GM21390 (cell line): ENCODE data around the gene KIAA0586.
"Not testable (repeated sequence)": the region's sequence is repeated elsewhere in the genome, so short reads cannot be mapped to it uniquely, and the experiment has no call there.

Experiments
- ATAC-seq: cut with Tn5 transposase; IDR thresholded peaks from one replicate; pipeline ENCODE4 v1.9.1; 2021; ENCODE audit not compliant: unreplicated experiment

The KIAA0586 gene

GRCh38 chr14:58427281-58428117 lies at the start of gene KIAA0586, which contains the start of gene TIMM9:
Gene KIAA0586, plus strand, starts transcription at chr14:58427719. Its CDS starts 546 bp downstream, at chr14:58428265.
Gene TIMM9, minus strand, starts transcription at chr14:58427531. Its CDS starts 15,586 bp downstream, at chr14:58411945.
- ATAC-seq: peak; percentile 87

- no peak for ATAC-seq
Observed at GRCh38 chr14:58390830-58391229, 36.7 kb upstream of the KIAA0586 start.

- no peak for ATAC-seq
Observed at GRCh38 chr14:58395562-58395811, 32.0 kb upstream of the KIAA0586 start.

GRCh38 chr14:58395812-58396788 lies 31.4 kb upstream of the KIAA0586 start, which contains the start of gene TOMM20L:
Gene TOMM20L, plus strand, starts transcription at chr14:58395930. Its CDS starts 28 bp downstream, at chr14:58395958.
- peak; percentile 95 for ATAC-seq

- ATAC-seq: no peak
Observed at GRCh38 chr14:58397156-58397555, 30.4 kb upstream of the KIAA0586 start.

- no peak for ATAC-seq
Observed at GRCh38 chr14:58398495-58398894, 29.0 kb upstream of the KIAA0586 start.

GRCh38 chr14:58398895-58399294 lies 28.6 kb upstream of the KIAA0586 start:
- ATAC-seq: no peak

GRCh38 chr14:58401587-58401986 lies 25.9 kb upstream of the KIAA0586 start:
- no peak for ATAC-seq

GRCh38 chr14:58408681-58409215 lies 18.8 kb upstream of the KIAA0586 start:
- ATAC-seq: no peak

GRCh38 chr14:58414845-58415244 lies 12.7 kb upstream of the KIAA0586 start:
- no peak for ATAC-seq

- no peak for ATAC-seq
Observed at GRCh38 chr14:58415636-58416547, 11.6 kb upstream of the KIAA0586 start.

- ATAC-seq: not testable (repeated sequence)
Observed at GRCh38 chr14:58416934-58417333, 10.6 kb upstream of the KIAA0586 start.

GRCh38 chr14:58426670-58427280 lies 744 bp upstream of the KIAA0586 start:
- ATAC-seq: peak; percentile 35

GRCh38 chr14:58428118-58428683 lies 682 bp downstream of the KIAA0586 start:
- ATAC-seq: no peak

- ATAC-seq: no peak
Observed at GRCh38 chr14:58430156-58430555, 2.6 kb downstream of the KIAA0586 start.

GRCh38 chr14:58439476-58439875 lies 12.0 kb downstream of the KIAA0586 start:
- ATAC-seq: no peak

GRCh38 chr14:58444627-58445026 lies 17.1 kb downstream of the KIAA0586 start:
- ATAC-seq: no peak

- ATAC-seq: no peak
Observed at GRCh38 chr14:58455593-58456265, 28.2 kb downstream of the KIAA0586 start.

GRCh38 chr14:58460772-58461171 lies 33.3 kb downstream of the KIAA0586 start:
- no peak for ATAC-seq
